HPDE6-E6E7 (cell line): ENCODE data around the gene WDR26.
A peak's percentile ranks its signal among the peaks of the same experiment; 100 is the strongest.
"Not testable (repeated sequence)": the region's sequence is repeated elsewhere in the genome, so short reads cannot be mapped to it uniquely, and the experiment has no call there.

ENCODE experiments used
- DNase-seq: peaks from one replicate; pipeline ENCODE4 v3.0.0; 2011; ENCODE audit warnings: missing footprints; ENCODE audit errors: extremely low spot score

WDR26 gene

GRCh38 chr1:224433701-224434672 is 610 bp downstream of the WDR26 start:
- no peak for DNase-seq

- no peak for DNase-seq
Measured at GRCh38 chr1:224433041-224433691, 1.4 kb downstream of the WDR26 start.

DNA sequence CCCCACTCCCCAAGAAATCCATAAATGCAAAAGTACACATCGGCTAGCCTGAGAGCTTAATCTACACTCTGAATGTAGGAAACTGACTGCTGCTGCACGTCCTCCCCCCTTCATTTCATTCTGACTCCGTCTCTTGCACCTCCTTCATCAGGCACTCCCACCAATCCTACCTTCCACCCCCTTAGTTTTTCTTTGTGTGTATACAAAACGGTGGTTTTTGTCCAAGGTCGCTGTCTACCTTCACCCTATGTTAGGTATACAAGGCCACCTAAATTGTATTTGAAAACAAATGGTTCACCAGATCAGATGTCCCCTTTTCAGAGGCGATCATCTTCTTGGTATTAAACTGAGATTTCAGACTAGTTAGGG is 1.9 kb downstream of the WDR26 start:
- no peak for DNase-seq

DNA sequence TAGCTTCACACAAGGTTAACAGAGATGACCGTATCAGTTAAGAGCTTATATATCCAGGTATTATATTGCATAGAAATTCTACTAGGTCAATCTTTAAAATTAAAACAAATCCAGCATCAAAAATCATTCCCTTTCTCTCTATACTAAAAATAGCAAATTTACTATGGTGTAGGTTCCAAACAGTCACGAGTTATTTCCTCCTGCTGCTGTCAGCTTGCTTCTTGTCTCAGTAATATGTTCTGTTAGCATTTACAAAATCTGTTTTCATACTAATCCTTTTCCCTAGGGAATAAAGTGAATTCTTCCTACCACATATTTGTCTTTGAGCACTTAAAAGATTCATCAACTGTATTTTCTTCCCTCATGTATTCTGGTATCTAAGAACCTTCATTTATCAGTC is 2.5 kb downstream of the WDR26 start:
- no peak for DNase-seq

DNA sequence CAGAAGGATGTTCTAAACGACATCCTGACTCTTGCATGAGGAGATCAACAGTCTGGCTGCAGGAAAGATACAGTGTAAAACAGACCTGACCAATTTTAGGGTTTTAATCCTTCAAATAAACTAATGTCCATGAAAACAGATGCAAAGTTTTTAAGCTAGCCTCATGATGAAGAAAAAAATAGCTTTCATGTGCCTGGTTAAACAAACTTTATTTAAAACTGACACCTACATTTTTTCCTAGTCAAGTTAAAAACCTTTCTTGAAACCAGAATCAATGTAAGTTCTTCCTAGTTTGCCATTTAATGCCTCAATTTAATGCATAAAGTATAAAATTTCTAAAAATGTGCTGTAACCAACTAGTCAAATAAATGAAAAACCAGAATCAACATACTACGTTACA is 2.9 kb downstream of the WDR26 start:
- no peak for DNase-seq

- peak; percentile 27 for DNase-seq
Measured at GRCh38 chr1:224430511-224431113, 4.0 kb downstream of the WDR26 start.

- no peak for DNase-seq
Measured at GRCh38 chr1:224429616-224430326, 4.8 kb downstream of the WDR26 start.

GRCh38 chr1:224428713-224429112 is 5.9 kb downstream of the WDR26 start:
- not testable (repeated sequence) for DNase-seq

- no peak for DNase-seq
Measured at GRCh38 chr1:224427346-224427745, 7.3 kb downstream of the WDR26 start.

DNA sequence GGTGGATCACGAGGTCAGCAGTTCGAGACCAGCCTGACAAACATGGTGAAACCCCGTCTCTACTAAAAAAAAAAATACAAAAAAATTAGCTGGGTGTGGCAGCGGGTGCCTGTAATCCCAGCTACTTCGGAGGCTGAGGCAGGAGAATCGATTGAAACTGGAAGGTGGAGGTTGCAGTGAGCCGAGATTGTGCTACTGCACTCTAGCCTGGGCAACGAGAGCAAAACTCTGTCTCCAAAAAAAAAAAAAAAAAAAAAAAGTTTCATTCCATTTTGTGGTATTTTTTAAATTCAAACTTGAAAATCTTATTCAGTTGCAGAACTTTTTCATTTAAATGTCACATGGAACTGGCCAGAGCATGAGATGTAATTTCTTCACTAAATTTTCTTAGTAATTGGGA is 7.7 kb downstream of the WDR26 start:
- not testable (repeated sequence) for DNase-seq

- DNase-seq: no peak
Measured at GRCh38 chr1:224425279-224425884, 9.2 kb downstream of the WDR26 start.

GRCh38 chr1:224420106-224420505 is 14.5 kb downstream of the WDR26 start:
- no peak for DNase-seq

DNA sequence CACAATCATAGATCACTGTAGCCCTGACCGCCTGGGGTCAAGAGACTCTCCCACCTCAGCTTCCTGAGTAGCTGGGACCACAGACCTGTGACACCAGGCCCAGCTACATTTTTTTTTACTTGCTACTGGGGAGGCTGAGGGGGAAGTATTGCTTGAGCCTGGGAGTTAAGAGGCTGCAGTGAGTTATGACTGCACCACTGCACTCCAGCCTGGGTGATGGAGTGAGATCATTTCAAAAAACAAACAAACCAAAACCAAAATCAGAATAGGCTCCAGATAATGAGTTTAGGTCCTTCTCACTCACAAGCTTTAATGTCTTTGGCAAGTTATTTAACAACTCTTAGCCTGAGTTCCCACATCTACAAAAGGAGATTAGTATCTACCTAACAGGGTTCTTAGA is 22.8 kb downstream of the WDR26 start:
- no peak for DNase-seq

- DNase-seq: no peak
Measured at GRCh38 chr1:224408294-224408590, 26.4 kb downstream of the WDR26 start.

DNA sequence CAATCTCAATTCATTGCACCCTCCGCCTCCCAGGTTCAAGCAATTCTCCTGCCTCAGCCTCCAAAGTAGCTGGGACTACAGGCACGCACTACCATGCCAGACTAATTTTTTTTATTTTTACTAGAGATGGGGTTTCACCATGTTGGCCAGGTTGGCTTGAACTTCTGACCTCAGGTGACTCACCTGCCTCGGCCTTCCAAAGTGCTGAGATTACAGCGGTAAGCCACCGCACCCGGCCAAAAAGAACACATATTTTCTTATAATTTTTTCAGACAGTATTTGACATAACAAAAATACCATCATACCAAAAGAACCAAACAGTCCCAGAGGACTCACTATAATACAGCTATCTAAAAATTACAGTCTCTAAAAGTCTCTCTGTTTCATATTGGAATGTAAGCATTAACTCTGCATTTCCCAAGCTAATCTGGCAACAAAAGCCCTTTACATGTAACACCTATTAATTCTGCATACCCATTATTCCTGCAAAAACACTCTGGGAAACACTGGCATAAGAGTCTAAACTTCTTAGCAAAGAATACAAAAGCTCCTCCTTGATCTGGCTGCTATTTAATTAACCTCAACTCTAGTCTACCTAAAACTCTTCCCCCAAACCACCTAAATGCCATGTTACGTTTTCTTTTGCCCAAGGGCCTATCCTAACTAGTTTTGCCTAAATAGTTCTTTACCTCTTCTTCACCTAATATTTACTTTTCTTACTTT is 26.9 kb downstream of the WDR26 start:
- no peak for DNase-seq

DNA sequence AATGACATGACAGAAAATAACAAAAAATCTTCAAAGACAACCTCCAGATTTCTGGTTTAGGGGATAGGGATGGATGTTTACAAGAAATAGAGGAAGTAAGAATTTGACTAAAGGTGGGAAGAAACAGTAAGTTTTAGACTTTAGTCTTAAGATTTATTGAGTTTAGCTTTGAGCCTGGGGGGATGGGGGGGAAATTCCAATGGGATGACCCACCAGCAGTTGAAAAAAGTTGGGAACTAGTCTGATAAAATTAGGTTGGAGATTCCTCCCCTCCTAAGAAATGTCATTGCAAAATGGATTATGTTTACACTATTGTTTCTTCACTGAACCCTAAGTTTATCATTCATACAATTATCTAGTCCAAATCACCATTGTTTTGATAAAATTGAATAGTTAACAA is 28.4 kb downstream of the WDR26 start:
- DNase-seq: no peak

GRCh38 chr1:224405604-224405970 is 29.0 kb downstream of the WDR26 start:
- DNase-seq: no peak

GRCh38 chr1:224404916-224405603 is 29.5 kb downstream of the WDR26 start:
- no peak for DNase-seq

DNA sequence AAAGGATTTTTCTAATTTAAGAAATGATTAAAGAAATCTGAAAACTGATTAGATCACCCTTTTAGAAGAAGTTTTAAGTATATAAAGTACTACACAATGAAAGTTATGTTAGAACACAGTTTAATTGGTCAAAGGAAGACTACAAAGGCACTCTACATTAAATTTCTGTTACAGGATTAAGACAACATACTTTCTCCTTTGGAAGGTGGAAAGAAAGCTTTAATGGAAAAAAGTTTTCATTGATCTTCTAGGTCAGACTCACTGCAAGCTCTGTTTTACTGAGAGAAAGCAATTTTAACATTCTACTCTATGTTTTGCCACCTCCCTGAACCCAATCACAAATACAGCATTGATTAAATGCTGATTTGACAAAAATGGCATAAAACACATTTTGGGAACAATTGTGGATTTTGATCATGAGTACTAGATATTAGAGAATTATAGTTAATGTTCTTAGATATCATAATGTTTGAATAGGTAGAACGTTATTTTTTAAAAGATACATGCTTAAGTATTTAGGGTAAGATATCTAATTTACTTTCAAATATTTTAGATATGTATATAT is 32.0 kb downstream of the WDR26 start:
- DNase-seq: no peak

DNA sequence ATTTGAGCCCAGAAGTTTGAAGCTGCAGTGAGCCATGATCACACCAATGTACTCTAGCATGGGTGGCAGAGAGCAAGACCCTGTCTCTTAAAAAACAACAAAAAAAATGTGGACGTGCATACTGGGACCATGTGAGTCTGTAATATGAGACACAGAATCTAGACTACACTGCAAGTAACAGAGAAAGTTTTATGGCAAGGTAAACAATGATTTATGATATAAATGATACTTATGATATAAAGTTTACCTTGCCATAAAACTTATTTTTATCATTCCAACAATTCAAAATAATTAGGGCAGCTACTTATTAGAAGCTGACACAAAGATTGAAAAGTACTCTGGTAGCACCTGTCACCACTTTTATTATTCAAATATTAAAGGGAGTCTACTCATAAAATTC is 34.7 kb downstream of the WDR26 start:
- no peak for DNase-seq
